HEK293 (cell line): Measurements from ENCODE around the gene DES.

Experiments
- ZNF114 ChIP-seq: fragments of 450-650 bp; formaldehyde crosslinking; IDR thresholded peaks from 2 replicates; pipeline ENCODE4 v1.5.0; 2017; ENCODE audit warnings: missing biosample characterization, missing genetic modification characterization
- ZXDB ChIP-seq: fragments of 450-650 bp; formaldehyde crosslinking; IDR thresholded peaks from 2 replicates; pipeline ENCODE4 v1.5.1; 2016; ENCODE audit warnings: missing biosample characterization, missing genetic modification characterization
- TF ChIP-seq, protein P1 (sequence below): fragments of 450-650 bp; formaldehyde crosslinking; IDR thresholded peaks from 2 replicates; pipeline ENCODE4 v1.5.1; 2016; ENCODE audit warnings: missing biosample characterization, missing genetic modification characterization, low read depth
- TF ChIP-seq, protein P2 (sequence below): fragments of 450-650 bp; formaldehyde crosslinking; IDR thresholded peaks from 2 replicates; pipeline ENCODE4 v1.5.1; 2016; ENCODE audit warnings: missing biosample characterization, missing genetic modification characterization
- TF ChIP-seq, protein P3 (sequence below): fragments of 450-650 bp; formaldehyde crosslinking; IDR thresholded peaks from 2 replicates; pipeline ENCODE4 v1.5.1; 2016; ENCODE audit warnings: missing biosample characterization, missing genetic modification characterization
- TF ChIP-seq, protein P4 (sequence below): IDR thresholded peaks from 2 replicates; pipeline ENCODE4 v1.6.1; 2011; ENCODE audit warnings: mild to moderate bottlenecking, low read depth, low read length, borderline replicate concordance
- TF ChIP-seq, protein P5 (sequence below): fragments of 450-650 bp; formaldehyde crosslinking; IDR thresholded peaks from 2 replicates; pipeline ENCODE4 v1.5.0; 2017; ENCODE audit warnings: missing biosample characterization, missing genetic modification characterization, borderline replicate concordance

DNA sequence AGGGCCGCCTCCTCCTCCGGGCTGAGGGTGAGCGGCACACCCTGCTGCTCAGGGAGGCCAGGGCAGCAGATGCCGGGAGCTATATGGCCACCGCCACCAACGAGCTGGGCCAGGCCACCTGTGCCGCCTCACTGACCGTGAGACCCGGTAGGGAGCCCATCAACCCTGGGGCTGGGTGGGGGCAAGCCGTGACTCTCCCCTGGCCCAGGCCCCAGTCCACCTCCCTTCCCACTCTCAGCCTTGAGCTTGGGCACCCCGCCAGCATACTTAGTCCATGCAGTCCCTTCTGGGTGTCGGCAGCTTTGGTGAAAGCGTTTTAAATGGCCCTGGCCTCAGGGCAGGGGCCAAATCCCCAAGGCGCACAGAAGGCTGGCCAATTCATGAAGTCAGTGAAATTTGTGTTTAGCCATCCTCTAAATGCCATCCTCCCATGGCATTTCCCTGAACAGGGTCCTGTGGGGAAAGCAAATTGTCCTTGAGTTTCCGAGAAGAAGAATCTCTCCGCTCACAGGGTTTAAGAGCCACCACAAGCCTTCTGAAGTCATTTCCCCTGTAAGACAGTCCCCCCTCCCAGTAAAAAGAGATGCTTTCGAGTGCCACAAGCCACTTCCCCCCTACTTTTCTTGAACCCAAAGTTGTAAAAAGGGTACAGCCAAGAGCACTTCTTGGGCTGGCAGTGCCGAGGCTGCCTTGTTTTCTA is 33.6 kb downstream of the DES start:
- TF ChIP-seq, protein P1, sequence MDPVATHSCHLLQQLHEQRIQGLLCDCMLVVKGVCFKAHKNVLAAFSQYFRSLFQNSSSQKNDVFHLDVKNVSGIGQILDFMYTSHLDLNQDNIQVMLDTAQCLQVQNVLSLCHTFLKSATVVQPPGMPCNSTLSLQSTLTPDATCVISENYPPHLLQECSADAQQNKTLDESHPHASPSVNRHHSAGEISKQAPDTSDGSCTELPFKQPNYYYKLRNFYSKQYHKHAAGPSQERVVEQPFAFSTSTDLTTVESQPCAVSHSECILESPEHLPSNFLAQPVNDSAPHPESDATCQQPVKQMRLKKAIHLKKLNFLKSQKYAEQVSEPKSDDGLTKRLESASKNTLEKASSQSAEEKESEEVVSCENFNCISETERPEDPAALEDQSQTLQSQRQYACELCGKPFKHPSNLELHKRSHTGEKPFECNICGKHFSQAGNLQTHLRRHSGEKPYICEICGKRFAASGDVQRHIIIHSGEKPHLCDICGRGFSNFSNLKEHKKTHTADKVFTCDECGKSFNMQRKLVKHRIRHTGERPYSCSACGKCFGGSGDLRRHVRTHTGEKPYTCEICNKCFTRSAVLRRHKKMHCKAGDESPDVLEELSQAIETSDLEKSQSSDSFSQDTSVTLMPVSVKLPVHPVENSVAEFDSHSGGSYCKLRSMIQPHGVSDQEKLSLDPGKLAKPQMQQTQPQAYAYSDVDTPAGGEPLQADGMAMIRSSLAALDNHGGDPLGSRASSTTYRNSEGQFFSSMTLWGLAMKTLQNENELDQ (tag by site-specific recombination), result no peak
- TF ChIP-seq, protein P2, sequence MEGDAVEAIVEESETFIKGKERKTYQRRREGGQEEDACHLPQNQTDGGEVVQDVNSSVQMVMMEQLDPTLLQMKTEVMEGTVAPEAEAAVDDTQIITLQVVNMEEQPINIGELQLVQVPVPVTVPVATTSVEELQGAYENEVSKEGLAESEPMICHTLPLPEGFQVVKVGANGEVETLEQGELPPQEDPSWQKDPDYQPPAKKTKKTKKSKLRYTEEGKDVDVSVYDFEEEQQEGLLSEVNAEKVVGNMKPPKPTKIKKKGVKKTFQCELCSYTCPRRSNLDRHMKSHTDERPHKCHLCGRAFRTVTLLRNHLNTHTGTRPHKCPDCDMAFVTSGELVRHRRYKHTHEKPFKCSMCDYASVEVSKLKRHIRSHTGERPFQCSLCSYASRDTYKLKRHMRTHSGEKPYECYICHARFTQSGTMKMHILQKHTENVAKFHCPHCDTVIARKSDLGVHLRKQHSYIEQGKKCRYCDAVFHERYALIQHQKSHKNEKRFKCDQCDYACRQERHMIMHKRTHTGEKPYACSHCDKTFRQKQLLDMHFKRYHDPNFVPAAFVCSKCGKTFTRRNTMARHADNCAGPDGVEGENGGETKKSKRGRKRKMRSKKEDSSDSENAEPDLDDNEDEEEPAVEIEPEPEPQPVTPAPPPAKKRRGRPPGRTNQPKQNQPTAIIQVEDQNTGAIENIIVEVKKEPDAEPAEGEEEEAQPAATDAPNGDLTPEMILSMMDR (tag by site-specific recombination), result no peak
- TF ChIP-seq ZNF114 (tag by site-specific recombination), result no peak
- TF ChIP-seq, protein P3, sequence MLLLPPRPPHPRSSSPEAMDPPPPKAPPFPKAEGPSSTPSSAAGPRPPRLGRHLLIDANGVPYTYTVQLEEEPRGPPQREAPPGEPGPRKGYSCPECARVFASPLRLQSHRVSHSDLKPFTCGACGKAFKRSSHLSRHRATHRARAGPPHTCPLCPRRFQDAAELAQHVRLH (tag by site-specific recombination), result no peak
- TF ChIP-seq, protein P4, sequence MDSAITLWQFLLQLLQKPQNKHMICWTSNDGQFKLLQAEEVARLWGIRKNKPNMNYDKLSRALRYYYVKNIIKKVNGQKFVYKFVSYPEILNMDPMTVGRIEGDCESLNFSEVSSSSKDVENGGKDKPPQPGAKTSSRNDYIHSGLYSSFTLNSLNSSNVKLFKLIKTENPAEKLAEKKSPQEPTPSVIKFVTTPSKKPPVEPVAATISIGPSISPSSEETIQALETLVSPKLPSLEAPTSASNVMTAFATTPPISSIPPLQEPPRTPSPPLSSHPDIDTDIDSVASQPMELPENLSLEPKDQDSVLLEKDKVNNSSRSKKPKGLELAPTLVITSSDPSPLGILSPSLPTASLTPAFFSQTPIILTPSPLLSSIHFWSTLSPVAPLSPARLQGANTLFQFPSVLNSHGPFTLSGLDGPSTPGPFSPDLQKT, result no peak
- TF ChIP-seq ZXDB (tag by site-specific recombination), result no peak
- TF ChIP-seq, protein P5, sequence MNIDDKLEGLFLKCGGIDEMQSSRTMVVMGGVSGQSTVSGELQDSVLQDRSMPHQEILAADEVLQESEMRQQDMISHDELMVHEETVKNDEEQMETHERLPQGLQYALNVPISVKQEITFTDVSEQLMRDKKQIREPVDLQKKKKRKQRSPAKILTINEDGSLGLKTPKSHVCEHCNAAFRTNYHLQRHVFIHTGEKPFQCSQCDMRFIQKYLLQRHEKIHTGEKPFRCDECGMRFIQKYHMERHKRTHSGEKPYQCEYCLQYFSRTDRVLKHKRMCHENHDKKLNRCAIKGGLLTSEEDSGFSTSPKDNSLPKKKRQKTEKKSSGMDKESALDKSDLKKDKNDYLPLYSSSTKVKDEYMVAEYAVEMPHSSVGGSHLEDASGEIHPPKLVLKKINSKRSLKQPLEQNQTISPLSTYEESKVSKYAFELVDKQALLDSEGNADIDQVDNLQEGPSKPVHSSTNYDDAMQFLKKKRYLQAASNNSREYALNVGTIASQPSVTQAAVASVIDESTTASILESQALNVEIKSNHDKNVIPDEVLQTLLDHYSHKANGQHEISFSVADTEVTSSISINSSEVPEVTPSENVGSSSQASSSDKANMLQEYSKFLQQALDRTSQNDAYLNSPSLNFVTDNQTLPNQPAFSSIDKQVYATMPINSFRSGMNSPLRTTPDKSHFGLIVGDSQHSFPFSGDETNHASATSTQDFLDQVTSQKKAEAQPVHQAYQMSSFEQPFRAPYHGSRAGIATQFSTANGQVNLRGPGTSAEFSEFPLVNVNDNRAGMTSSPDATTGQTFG (tag by site-specific recombination), result no peak
